Glutamatergic neuron (in vitro differentiated cells): Measurements from ENCODE around the gene CMTM8. TPM values are rescaled to one million over a fixed set of nuclear protein-coding genes. Genes with fewer than 3 reads are reported as not detected.

ENCODE experiments used
- DNase-seq: peaks from one replicate; pipeline ENCODE4 v3.0.0; 2022
- H3K27ac Mint-ChIP-seq: one replicate; pipeline ENCODE4 v1.8.0; 2020; ENCODE audit warnings: mild to moderate bottlenecking, mixed read lengths, inconsistent platforms; ENCODE audit not compliant: unreplicated experiment
- H3K27me3 Mint-ChIP-seq: one replicate; pipeline ENCODE4 v1.8.0; 2020; ENCODE audit warnings: mild to moderate bottlenecking, moderate library complexity, mixed read lengths, inconsistent platforms; ENCODE audit not compliant: unreplicated experiment
- H3K36me3 Mint-ChIP-seq: one replicate; pipeline ENCODE4 v1.8.0; 2020; ENCODE audit warnings: mild to moderate bottlenecking, mixed read lengths, inconsistent platforms; ENCODE audit not compliant: unreplicated experiment
- H3K4me1 Mint-ChIP-seq: one replicate; pipeline ENCODE4 v1.8.0; 2020; ENCODE audit warnings: mild to moderate bottlenecking, low read depth, mixed read lengths, inconsistent platforms; ENCODE audit not compliant: unreplicated experiment
- H3K4me3 Mint-ChIP-seq: one replicate; pipeline ENCODE4 v1.8.0; 2020; ENCODE audit warnings: mild to moderate bottlenecking, mixed read lengths, inconsistent platforms; ENCODE audit not compliant: unreplicated experiment
- H3K9me3 Mint-ChIP-seq: one replicate; pipeline ENCODE4 v1.8.0; 2020; ENCODE audit warnings: mild to moderate bottlenecking, moderate library complexity, mixed read lengths, inconsistent platforms; ENCODE audit not compliant: unreplicated experiment
- total RNA-seq: library from RNA; stranded (reverse); fragmentation: NEBNext Ultra II Directional; extraction: Animal tissue kit (Norgen Biotek cat#: 25700); gene quantifications from one replicate; pipeline ENCODE4 v1.2.1, GENCODE V29; 2021; ENCODE audit not compliant: unreplicated experiment
- TF ChIP-seq, protein P1 (sequence below): fragments of 200-600 bp; sonication (generic); IDR thresholded peaks from one replicate; pipeline ENCODE4 v1.5.0; 2021; ENCODE audit not compliant: partially characterized antibody, unreplicated experiment

The CMTM8 gene
- total RNA-seq, 1 donor from 2014 or later: not detected

DNA sequence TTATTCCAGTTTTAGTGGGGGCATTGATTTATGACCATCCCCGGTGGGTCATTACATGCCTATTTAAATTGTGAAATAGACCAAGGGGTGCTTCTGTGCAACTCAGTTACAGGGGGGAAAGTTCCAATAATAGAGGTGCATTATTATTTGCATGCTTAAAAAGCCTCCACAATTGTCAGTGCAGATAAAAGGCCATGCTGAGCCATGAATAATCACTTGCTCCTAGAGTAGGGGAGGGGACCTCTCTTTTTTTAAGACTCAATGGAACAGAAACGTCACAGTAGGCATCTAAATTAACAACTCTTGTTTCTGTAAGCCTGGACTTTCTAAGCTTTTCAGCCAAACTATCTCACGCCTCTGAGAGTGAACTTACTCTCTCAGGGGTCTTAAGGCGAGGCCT is 86.7 kb downstream of the CMTM8 start:
- Mint-ChIP-seq H3K27me3 (no peaks in the 10 kb centered on the region), H3K4me1 (peaks cover 12% of the 10 kb centered on the region), H3K36me3 (peaks cover 3% of the 10 kb centered on the region), H3K27ac (no peak overlapping the region), H3K4me3 (no peak overlapping the region), H3K9me3 (no peaks in the 10 kb centered on the region)
- DNase-seq: no peak
- TF ChIP-seq, protein P1, sequence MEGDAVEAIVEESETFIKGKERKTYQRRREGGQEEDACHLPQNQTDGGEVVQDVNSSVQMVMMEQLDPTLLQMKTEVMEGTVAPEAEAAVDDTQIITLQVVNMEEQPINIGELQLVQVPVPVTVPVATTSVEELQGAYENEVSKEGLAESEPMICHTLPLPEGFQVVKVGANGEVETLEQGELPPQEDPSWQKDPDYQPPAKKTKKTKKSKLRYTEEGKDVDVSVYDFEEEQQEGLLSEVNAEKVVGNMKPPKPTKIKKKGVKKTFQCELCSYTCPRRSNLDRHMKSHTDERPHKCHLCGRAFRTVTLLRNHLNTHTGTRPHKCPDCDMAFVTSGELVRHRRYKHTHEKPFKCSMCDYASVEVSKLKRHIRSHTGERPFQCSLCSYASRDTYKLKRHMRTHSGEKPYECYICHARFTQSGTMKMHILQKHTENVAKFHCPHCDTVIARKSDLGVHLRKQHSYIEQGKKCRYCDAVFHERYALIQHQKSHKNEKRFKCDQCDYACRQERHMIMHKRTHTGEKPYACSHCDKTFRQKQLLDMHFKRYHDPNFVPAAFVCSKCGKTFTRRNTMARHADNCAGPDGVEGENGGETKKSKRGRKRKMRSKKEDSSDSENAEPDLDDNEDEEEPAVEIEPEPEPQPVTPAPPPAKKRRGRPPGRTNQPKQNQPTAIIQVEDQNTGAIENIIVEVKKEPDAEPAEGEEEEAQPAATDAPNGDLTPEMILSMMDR: no peak

DNA sequence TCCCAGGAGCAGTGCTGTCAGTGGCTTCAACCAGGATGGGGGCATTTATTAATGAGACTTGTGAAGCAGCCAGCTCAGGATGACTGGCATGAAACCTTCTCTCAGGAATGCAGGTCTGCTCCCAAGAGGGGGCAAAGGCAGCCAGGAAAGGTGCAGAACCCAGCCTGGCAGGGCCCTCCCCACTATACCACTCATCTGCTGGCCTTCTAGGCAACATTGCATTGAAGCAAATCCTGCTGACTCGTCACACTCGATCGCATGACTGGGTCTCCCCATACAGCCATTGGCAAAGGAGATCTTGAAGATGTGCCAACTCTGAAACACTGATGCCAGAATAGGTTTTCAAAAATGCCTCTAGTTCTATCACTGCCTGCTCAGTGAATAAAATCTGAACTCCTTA is 87.4 kb downstream of the CMTM8 start:
- no peaks in the 10 kb centered on the region for H3K9me3 Mint-ChIP-seq
- peaks cover 5% of the 10 kb centered on the region for H3K4me1 Mint-ChIP-seq
- peaks cover 3% of the 10 kb centered on the region for H3K36me3 Mint-ChIP-seq
- no peak overlapping the region for H3K4me3 Mint-ChIP-seq
- no peaks in the 10 kb centered on the region for H3K27me3 Mint-ChIP-seq
- H3K27ac Mint-ChIP-seq: no peak overlapping the region
- TF ChIP-seq, protein P1: no peak
- DNase-seq: no peak

DNA sequence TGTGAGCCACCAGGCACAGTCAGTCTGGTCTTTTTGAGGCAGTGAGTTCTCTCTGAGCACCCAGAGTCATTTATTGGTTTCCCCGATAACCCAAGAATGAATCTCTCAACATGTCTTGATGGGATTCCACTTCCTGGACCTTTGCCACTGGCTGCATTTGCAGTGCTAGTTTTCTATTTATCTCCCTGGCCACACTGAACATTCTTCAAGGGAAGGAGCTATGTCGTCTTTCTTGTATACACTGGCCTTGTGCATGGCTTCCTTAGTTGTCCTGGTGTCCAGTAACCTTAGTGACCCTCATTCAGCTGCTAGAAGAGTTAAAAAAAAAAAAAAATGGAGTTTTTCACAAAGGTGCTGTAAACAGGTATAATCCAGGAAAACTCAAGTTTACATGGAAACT is 88.3 kb downstream of the CMTM8 start:
- Mint-ChIP-seq H3K27me3 (no peaks in the 10 kb centered on the region), H3K27ac (no peak overlapping the region), H3K4me1 (peaks cover 3% of the 10 kb centered on the region), H3K4me3 (no peak overlapping the region), H3K9me3 (no peaks in the 10 kb centered on the region), H3K36me3 (peaks cover 2% of the 10 kb centered on the region)
- TF ChIP-seq, protein P1: no peak
- DNase-seq: no peak

DNA sequence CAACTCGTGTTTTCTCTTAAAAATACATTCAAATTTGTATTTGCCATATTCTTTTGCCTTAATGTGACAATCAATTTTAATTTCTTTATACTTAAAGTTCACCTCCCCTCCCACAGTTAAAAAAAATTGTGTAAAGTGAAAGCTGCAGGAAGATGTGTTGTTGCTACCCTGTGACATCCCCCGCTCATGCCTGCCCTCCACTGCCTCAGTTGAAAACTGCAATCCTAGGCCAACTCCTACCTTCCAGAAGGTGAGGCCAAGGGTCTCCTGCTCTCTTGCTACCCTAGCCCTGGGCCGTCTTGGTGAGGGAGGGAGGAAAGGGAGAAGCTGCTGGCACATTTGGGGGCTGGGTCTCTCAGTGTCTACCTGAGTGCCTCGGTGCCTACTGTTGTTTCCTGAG is 96.2 kb downstream of the CMTM8 start:
- DNase-seq: no peak
- Mint-ChIP-seq H3K9me3 (no peaks in the 10 kb centered on the region), H3K4me1 (peaks cover 2% of the 10 kb centered on the region), H3K36me3 (no peaks in the 10 kb centered on the region), H3K4me3 (no peak overlapping the region), H3K27me3 (no peaks in the 10 kb centered on the region), H3K27ac (no peak overlapping the region)
- TF ChIP-seq, protein P1: peak; percentile 8

DNA sequence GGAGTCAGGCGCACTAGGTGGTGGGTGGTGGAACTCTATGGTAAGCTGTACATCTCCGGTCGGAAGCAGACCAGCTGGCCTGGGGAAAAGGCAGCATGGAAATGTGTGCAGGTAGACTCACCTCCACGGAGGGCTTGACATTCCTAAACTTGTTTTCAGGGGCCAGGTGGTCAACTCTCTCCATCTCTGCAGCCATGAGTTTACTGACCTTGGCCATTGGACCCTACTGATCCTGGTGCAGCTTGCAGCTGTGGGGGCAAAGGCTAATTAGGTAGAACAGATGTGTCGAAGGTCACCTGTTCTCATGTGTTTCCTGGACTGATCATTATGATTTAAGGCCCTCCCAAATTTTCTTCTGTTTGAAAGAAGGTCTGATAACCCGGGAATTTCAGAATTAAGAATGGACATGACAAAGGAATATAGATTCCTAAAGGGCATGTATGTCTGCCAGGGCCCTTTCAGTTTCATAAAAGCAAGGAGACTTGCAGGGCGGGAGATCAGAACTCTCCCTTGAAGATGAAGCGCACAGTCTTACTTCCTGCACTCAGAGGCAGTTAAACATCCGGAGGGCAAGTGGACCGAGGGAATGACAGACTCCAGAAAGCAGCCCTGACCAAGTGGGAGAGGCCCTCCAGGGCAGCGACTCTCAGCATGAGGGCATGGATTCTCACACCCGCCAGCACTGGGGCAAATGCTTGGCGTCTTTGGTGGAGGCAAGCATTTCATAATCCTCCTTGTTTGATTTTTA is 97.1 kb downstream of the CMTM8 start:
- Mint-ChIP-seq H3K4me1 (peaks cover 2% of the 10 kb centered on the region), H3K4me3 (no peak overlapping the region), H3K27ac (no peak overlapping the region), H3K9me3 (no peaks in the 10 kb centered on the region), H3K36me3 (no peaks in the 10 kb centered on the region), H3K27me3 (no peaks in the 10 kb centered on the region)
- TF ChIP-seq, protein P1: no peak
- no peak for DNase-seq
